IMR-90 (cell line): ENCODE results near the gene LILRA1. TPM values are rescaled to one million over a fixed set of nuclear protein-coding genes. Genes with fewer than 3 reads are reported as not detected.
"Not testable (repeated sequence)": the region's sequence is repeated elsewhere in the genome, so short reads cannot be mapped to it uniquely, and the experiment has no call there.

Source experiments
- ATAC-seq: fragments of 200-7000 bp; cut with Tn5 transposase; 2 replicates; pipeline ENCODE4 v1.9.1; 2020; ENCODE audit warnings: low read depth, mild to moderate bottlenecking, moderate library complexity
- BruUV-seq: library from RNA; stranded (reverse); fragments of 400-500 nt; replicated peaks from 2 replicates; lab custom pipeline; 2021; lab: Mats Ljungman, UMichigan
- CTCF ChIA-PET: fragments of 300-600 bp; formaldehyde crosslinking; extraction: SDS; loops from one replicate; lab custom pipeline; 2021; ENCODE audit warnings: antibody characterized with exemption; lab: Yijun Ruan, JAX
- POLR2A ChIA-PET: fragments of 300-600 bp; sonication (Branson Sonifier 250); formaldehyde crosslinking; loops from one replicate; lab custom pipeline; 2022; ENCODE audit warnings: antibody characterized with exemption; ENCODE audit not compliant: unreplicated experiment; lab: Charles Lee
- DNase-seq: peaks from one replicate; pipeline ENCODE4 v3.0.0; 2013
- H2AFZ ChIP-seq: replicated peaks from 2 replicates; pipeline ENCODE3; 2013; ENCODE audit warnings: low read length, mild to moderate bottlenecking; ENCODE audit not compliant: poor library complexity
- H2AK5ac ChIP-seq: 2 replicates; pipeline ENCODE4 v1.6.1; 2013; ENCODE audit warnings: low read depth, low read length, inconsistent platforms
- H2AK9ac ChIP-seq: replicated peaks from 2 replicates; pipeline ENCODE3; 2013; ENCODE audit warnings: mild to moderate bottlenecking, low read depth, low read length, moderate library complexity; ENCODE audit not compliant: poor library complexity
- H2BK120ac ChIP-seq: 2 replicates; pipeline ENCODE4 v1.6.1; 2013; ENCODE audit warnings: low read depth, low read length, inconsistent platforms
- H2BK15ac ChIP-seq: 3 replicates; pipeline ENCODE4 v1.6.1; 2013; ENCODE audit warnings: low read depth, low read length, inconsistent platforms
- H2BK20ac ChIP-seq: 2 replicates; pipeline ENCODE4 v1.6.1; 2013; ENCODE audit warnings: low read depth, mild to moderate bottlenecking, inconsistent platforms, low read length, moderate library complexity
- H2BK5ac ChIP-seq: 2 replicates; pipeline ENCODE4 v1.6.1; 2013; ENCODE audit warnings: mild to moderate bottlenecking, low read depth, low read length, inconsistent platforms; ENCODE audit not compliant: poor library complexity, severe bottlenecking
- H3K14ac ChIP-seq: replicated peaks from 2 replicates; pipeline ENCODE4 v1.6.1; 2013; ENCODE audit warnings: low read depth, low read length, inconsistent platforms
- H3K18ac ChIP-seq: 2 replicates; pipeline ENCODE4 v1.6.1; 2013; ENCODE audit warnings: low read depth, low read length, control low read depth
- H3K23ac ChIP-seq: 2 replicates; pipeline ENCODE4 v1.6.1; 2013; ENCODE audit warnings: low read depth, low read length, inconsistent platforms
- H3K27ac ChIP-seq: 2 replicates; pipeline ENCODE4 v1.5.1; 2013; ENCODE audit warnings: mild to moderate bottlenecking, control low read depth, low read length; ENCODE audit not compliant: insufficient read depth
- H3K27me3 ChIP-seq: 2 replicates; pipeline ENCODE4 v1.6.1; 2013; ENCODE audit warnings: low read length; ENCODE audit not compliant: control insufficient read depth, insufficient read depth
- H3K36me3 ChIP-seq: 2 replicates; pipeline ENCODE4 v1.6.1; 2013; ENCODE audit warnings: low read length, mixed read lengths; ENCODE audit not compliant: control insufficient read depth, insufficient read depth
- H3K4ac ChIP-seq: 2 replicates; pipeline ENCODE4 v1.6.1; 2013; ENCODE audit warnings: low read depth, low read length, inconsistent platforms
- H3K4me1 ChIP-seq: 2 replicates; pipeline ENCODE4 v1.6.1; 2013; ENCODE audit warnings: low read length, mixed read lengths; ENCODE audit not compliant: control insufficient read depth, insufficient read depth
- H3K4me2 ChIP-seq: 2 replicates; pipeline ENCODE4 v1.6.1; 2013; ENCODE audit warnings: low read depth, mild to moderate bottlenecking, control low read depth, low read length, moderate library complexity
- H3K4me3 ChIP-seq: 2 replicates; pipeline ENCODE4 v1.5.1; 2013; ENCODE audit warnings: low read depth, mild to moderate bottlenecking, control low read depth, low read length, moderate library complexity; ENCODE audit not compliant: insufficient read depth
- H3K56ac ChIP-seq: 2 replicates; pipeline ENCODE4 v1.6.1; 2013; ENCODE audit warnings: low read length, inconsistent platforms; ENCODE audit not compliant: insufficient read depth; ENCODE audit errors: extremely low read depth
- H3K79me1 ChIP-seq, 2 experiments: 2 replicates each; pipeline ENCODE4 v1.6.1; 2013; ENCODE audit warnings: low read length in 2 of 2, inconsistent platforms in 1 of 2, low read depth in 1 of 2
- H3K9ac ChIP-seq: 2 replicates; pipeline ENCODE4 v1.6.1; 2013; ENCODE audit warnings: low read depth, low read length, control low read depth
- H3K9me1 ChIP-seq: 2 replicates; pipeline ENCODE4 v1.6.1; 2013; ENCODE audit warnings: low read length, inconsistent platforms; ENCODE audit not compliant: insufficient read depth
- H3K9me3 ChIP-seq: 2 replicates; pipeline ENCODE4 v1.6.1; 2013; ENCODE audit warnings: low read length; ENCODE audit not compliant: control insufficient read depth, insufficient read depth
- H4K20me1 ChIP-seq: 2 replicates; pipeline ENCODE4 v1.6.1; 2013; ENCODE audit warnings: low read length, inconsistent platforms; ENCODE audit not compliant: insufficient read depth
- H4K5ac ChIP-seq: 2 replicates; pipeline ENCODE4 v1.6.1; 2013; ENCODE audit warnings: mild to moderate bottlenecking, low read depth, low read length, control low read depth
- H4K8ac ChIP-seq, 2 experiments: 2 replicates each; pipeline ENCODE4 v1.6.1; 2013; ENCODE audit warnings: low read depth in 2 of 2, low read length in 2 of 2, control low read depth in 1 of 2, inconsistent platforms in 1 of 2
- H4K91ac ChIP-seq: 2 replicates; pipeline ENCODE4 v1.6.1; 2013; ENCODE audit warnings: low read depth, low read length, inconsistent platforms; ENCODE audit not compliant: insufficient read depth
- WGBS, 2 experiments: methylation state at CpG; one replicate each; pipeline versions ENCODE4 v1.1.5 to v1.1.7; 2013; ENCODE audit warnings: missing lambda C conversion rate in 2 of 2; ENCODE audit not compliant: insufficient read length in 1 of 2; ENCODE audit errors: extremely low coverage in 2 of 2; 5-methylcytosine and 5-hydroxymethylcytosine counted together
- dilution Hi-C: fragments of 300-500 bp; cut with HindIII; formaldehyde crosslinking; loops from one replicate; pipeline ENCODE4 v1.14.3; 2018; ENCODE audit warnings: low sequenced_read_pairs; ENCODE audit not compliant: unreplicated experiment
- in situ Hi-C: fragments of 300-500 bp; cut with MboI; formaldehyde crosslinking; loops from 3 replicates; pipeline ENCODE4 v1.14.3; 2019; ENCODE audit warnings: low sequenced_read_pairs, inconsistent platforms, mixed read lengths
- intact Hi-C: fragments of 100-400 bp; cut with micrococcal nuclease; formaldehyde crosslinking; loops from 2 replicates; pipeline ENCODE4 v1.10.0; 2022
- polyA plus RNA-seq, 3 experiments: library from polyadenylated mRNA; depleted of rRNA; stranded (reverse); fragments of >200 nt; gene quantifications; 2 replicates each; pipeline ENCODE4 v1.2.3, GENCODE V29; 2012; ENCODE audit warnings: low replicate concordance in 1 of 3
- total RNA-seq: library from RNA; depleted of rRNA; stranded (reverse); fragments of >200 nt; gene quantifications from 2 replicates; pipeline ENCODE4 v1.2.3, GENCODE V29; 2012

The LILRA1 gene
- total and polyA plus RNA-seq, 2 of the 4 experiments (the other 2 are of a cell fraction), result not detected

DNA sequence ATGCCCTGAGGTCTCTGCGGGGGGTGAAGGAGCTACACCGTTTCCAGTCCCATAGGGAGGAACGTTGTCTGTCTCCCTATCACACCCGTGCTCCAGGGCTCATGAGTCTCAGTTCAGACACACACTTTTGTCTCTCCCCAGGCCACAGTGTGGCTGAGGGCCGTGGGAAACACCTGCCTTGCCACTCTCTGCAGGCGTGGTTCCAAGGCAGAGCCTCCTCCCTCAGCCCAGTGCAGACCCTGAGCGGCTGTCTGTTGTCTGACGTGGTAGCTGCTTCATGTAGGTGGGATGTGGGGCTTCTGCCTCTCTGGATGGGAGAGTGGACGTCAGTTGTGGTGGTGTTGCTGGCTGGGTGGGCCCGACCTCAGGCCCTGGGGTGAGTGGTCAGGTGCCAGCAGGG is 30.8 kb downstream of the LILRA1 start:
- dilution Hi-C loops, H3K18ac ChIP-seq, BruUV-seq, H3K9me3 ChIP-seq, H2BK120ac ChIP-seq, H4K5ac ChIP-seq, CTCF ChIA-PET, POLR2A ChIA-PET, H3K9ac ChIP-seq, H3K4ac ChIP-seq, H3K27me3 ChIP-seq, H3K4me3 ChIP-seq, H3K14ac ChIP-seq, H2AFZ ChIP-seq, H3K9me1 ChIP-seq, H3K4me2 ChIP-seq, in situ Hi-C loops, H3K36me3 ChIP-seq, H4K8ac ChIP-seq, intact Hi-C loops, H3K56ac ChIP-seq, H3K23ac ChIP-seq, DNase-seq, H2AK5ac ChIP-seq, H3K27ac ChIP-seq, H4K20me1 ChIP-seq, H2BK20ac ChIP-seq, H2AK9ac ChIP-seq, H2BK5ac ChIP-seq, H4K91ac ChIP-seq, H3K79me1 ChIP-seq, H2BK15ac ChIP-seq, ATAC-seq, H3K4me1 ChIP-seq: not testable (repeated sequence)
- WGBS, 2 experiments, result no CpG with 5 or more reads among the region's 10 CpGs

DNA sequence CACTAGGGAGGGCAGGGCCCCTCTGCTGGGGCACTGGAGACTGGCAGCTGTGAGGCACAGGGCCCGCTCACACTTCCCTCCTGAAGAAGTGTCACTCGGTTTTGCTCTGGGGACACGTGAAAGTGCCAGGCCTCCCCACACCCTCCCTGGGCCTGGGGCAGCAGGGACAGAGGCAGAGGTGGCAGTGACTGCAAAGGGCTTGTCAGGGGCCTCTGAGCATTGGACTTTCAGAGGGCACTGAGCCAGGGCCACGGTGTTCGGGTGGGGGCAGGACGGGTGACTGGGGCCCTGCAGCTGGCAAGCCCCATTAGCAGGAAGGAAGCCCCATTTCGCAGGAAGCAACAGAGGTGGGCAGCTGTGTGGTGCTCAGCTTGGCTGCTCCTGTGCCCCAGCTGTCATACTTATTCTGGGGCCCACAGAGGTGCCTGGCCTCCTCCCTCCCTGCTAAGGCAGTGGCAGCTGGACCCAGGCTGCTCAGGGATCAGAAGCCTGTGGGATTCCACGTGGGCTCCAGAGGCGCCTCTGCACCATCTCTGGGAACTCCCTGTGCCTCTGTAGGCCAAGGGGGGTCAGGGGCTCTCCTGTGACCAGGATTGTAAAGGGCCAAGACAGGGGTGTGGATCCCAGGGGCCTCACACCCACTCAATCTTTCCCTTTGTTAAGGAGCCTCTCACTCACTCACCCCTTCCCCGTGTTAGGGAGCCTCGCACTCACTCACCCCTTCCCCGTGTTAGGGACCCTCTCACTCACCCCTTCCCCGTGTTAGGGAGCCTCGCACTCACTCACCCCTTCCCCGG is 31.7 kb downstream of the LILRA1 start:
- H2BK120ac ChIP-seq, H3K27ac ChIP-seq, H3K23ac ChIP-seq, in situ Hi-C loops, dilution Hi-C loops, BruUV-seq, H2BK15ac ChIP-seq, H2BK5ac ChIP-seq, H3K56ac ChIP-seq, H2AFZ ChIP-seq, ATAC-seq, H3K18ac ChIP-seq, H3K9ac ChIP-seq, H3K4me3 ChIP-seq, DNase-seq, H3K9me3 ChIP-seq, H2BK20ac ChIP-seq, H2AK9ac ChIP-seq, H4K91ac ChIP-seq, H3K14ac ChIP-seq, H4K5ac ChIP-seq, H2AK5ac ChIP-seq, H3K9me1 ChIP-seq, H3K4me1 ChIP-seq, H3K79me1 ChIP-seq, H4K20me1 ChIP-seq, H4K8ac ChIP-seq, intact Hi-C loops, H3K4ac ChIP-seq, CTCF ChIA-PET, H3K27me3 ChIP-seq, H3K4me2 ChIP-seq, H3K36me3 ChIP-seq, POLR2A ChIA-PET: not testable (repeated sequence)
- 63% methylated on average over 5 of the region's 15 CpGs; no CpG with 5 or more reads in 1 of the 2 experiments for WGBS, 2 experiments
